Mesendoderm (in vitro differentiated cells): ENCODE measurements around the gene BRD2.

Source experiments
- DNase-seq: peaks from one replicate; pipeline ENCODE4 v3.0.0; 2013
- H2AK5ac ChIP-seq: 2 replicates; pipeline ENCODE4 v1.6.1; 2013; ENCODE audit warnings: low read length, inconsistent platforms
- H2BK120ac ChIP-seq: 2 replicates; pipeline ENCODE4 v1.6.1; 2013; ENCODE audit warnings: low read depth, mild to moderate bottlenecking, low read length, moderate library complexity, mixed read lengths
- H2BK15ac ChIP-seq: replicated peaks from 2 replicates; pipeline ENCODE4 v1.6.1; 2013; ENCODE audit warnings: low read depth, mild to moderate bottlenecking, moderate library complexity
- H2BK5ac ChIP-seq: 2 replicates; pipeline ENCODE4 v1.6.1; 2013; ENCODE audit warnings: low read length, inconsistent platforms
- H3K18ac ChIP-seq: 2 replicates; pipeline ENCODE4 v1.6.1; 2013; ENCODE audit warnings: mild to moderate bottlenecking, low read length, mixed read lengths
- H3K23ac ChIP-seq: one replicate; pipeline ENCODE4 v1.6.1; 2013; ENCODE audit warnings: low read length
- H3K27ac ChIP-seq: 2 replicates; pipeline ENCODE4 v1.5.1; 2013; ENCODE audit warnings: low read depth, mild to moderate bottlenecking, inconsistent platforms, low read length, moderate library complexity
- H3K27me3 ChIP-seq: 2 replicates; pipeline ENCODE4 v1.6.1; 2013; ENCODE audit warnings: low read length, control low read depth, mild to moderate bottlenecking, inconsistent platforms; ENCODE audit not compliant: insufficient read depth, poor library complexity
- H3K36me3 ChIP-seq: 2 replicates; pipeline ENCODE4 v1.6.1; 2013; ENCODE audit warnings: low read length, inconsistent platforms; ENCODE audit not compliant: control insufficient read depth, insufficient read depth
- H3K4ac ChIP-seq: one replicate; pipeline ENCODE4 v1.6.1; 2013; ENCODE audit warnings: low read depth, mild to moderate bottlenecking, low read length, moderate library complexity
- H3K4me1 ChIP-seq: 2 replicates; pipeline ENCODE4 v1.6.1; 2013; ENCODE audit warnings: low read depth, low read length, inconsistent platforms; ENCODE audit not compliant: control insufficient read depth
- H3K4me2 ChIP-seq: 2 replicates; pipeline ENCODE4 v1.6.1; 2013; ENCODE audit warnings: low read length
- H3K4me3 ChIP-seq: 2 replicates; pipeline ENCODE4 v1.5.1; 2013; ENCODE audit warnings: mild to moderate bottlenecking, low read length
- H3K56ac ChIP-seq: one replicate; pipeline ENCODE4 v1.6.1; 2013; ENCODE audit warnings: low read length
- H3K79me1 ChIP-seq: 2 replicates; pipeline ENCODE4 v1.6.1; 2013; ENCODE audit warnings: low read length, inconsistent platforms
- H3K79me2 ChIP-seq: 2 replicates; pipeline ENCODE4 v1.6.1; 2013; ENCODE audit warnings: mild to moderate bottlenecking, low read length; ENCODE audit not compliant: control insufficient read depth, insufficient read depth
- H3K9ac ChIP-seq: 2 replicates; pipeline ENCODE4 v1.6.1; 2013; ENCODE audit warnings: low read length, inconsistent platforms
- H4K5ac ChIP-seq: one replicate; pipeline ENCODE4 v1.6.1; 2013; ENCODE audit warnings: low read length
- H4K8ac ChIP-seq: one replicate; pipeline ENCODE4 v1.6.1; 2013; ENCODE audit warnings: low read depth, mild to moderate bottlenecking, control low read depth, low read length, moderate library complexity
- WGBS: extraction: QIAGEN DNeasy Blood & Tissue Kit; methylation state at CpG from one replicate; pipeline ENCODE4 v1.1.7; 2013; ENCODE audit warnings: low lambda C conversion rate, missing lambda C conversion rate; ENCODE audit not compliant: insufficient coverage; ENCODE audit errors: extremely low coverage; 5-methylcytosine and 5-hydroxymethylcytosine counted together

BRD2 gene

GRCh38 chr6:33018904-33019303 lies 50.5 kb downstream of the BRD2 start:
- no peak for DNase-seq
- H2BK15ac ChIP-seq, result no peak overlapping the region
- H3K4me1 ChIP-seq, result peaks cover 2% of the 10 kb centered on the region
- H3K9ac ChIP-seq, result no peak overlapping the region
- no peak overlapping the region for H3K23ac ChIP-seq
- no peaks in the 10 kb centered on the region for H3K36me3 ChIP-seq
- H4K8ac ChIP-seq, result no peak overlapping the region
- WGBS, result no CpG with 5 or more reads among the region's 6 CpGs
- H3K4me2 ChIP-seq, result no peak overlapping the region
- H2AK5ac ChIP-seq, result no peak overlapping the region
- no peaks in the 10 kb centered on the region for H3K79me2 ChIP-seq
- H3K4me3 ChIP-seq, result no peak overlapping the region
- H3K18ac ChIP-seq, result no peak overlapping the region
- no peak overlapping the region for H3K56ac ChIP-seq
- no peak overlapping the region for H4K5ac ChIP-seq
- no peak overlapping the region for H2BK5ac ChIP-seq
- H2BK120ac ChIP-seq, result no peak overlapping the region
- no peak overlapping the region for H3K27ac ChIP-seq
- H3K79me1 ChIP-seq, result no peaks in the 10 kb centered on the region
- no peaks in the 10 kb centered on the region for H3K27me3 ChIP-seq
- H3K4ac ChIP-seq, result no peak overlapping the region

- H3K4me1 ChIP-seq, result peaks cover 2% of the 10 kb centered on the region
- no peaks in the 10 kb centered on the region for H3K36me3 ChIP-seq
- no peak overlapping the region for H3K4me2 ChIP-seq
- H3K4me3 ChIP-seq, result no peak overlapping the region
- H4K8ac ChIP-seq, result no peak overlapping the region
- no peak overlapping the region for H3K23ac ChIP-seq
- H3K9ac ChIP-seq, result no peak overlapping the region
- no peak overlapping the region for H2BK120ac ChIP-seq
- H3K18ac ChIP-seq, result no peak overlapping the region
- DNase-seq, result no peak
- no peak overlapping the region for H4K5ac ChIP-seq
- H3K27me3 ChIP-seq, result no peaks in the 10 kb centered on the region
- no peak overlapping the region for H3K27ac ChIP-seq
- no peak overlapping the region for H3K56ac ChIP-seq
- H2AK5ac ChIP-seq, result no peak overlapping the region
- H3K79me1 ChIP-seq, result no peaks in the 10 kb centered on the region
- no peak overlapping the region for H2BK15ac ChIP-seq
- no peaks in the 10 kb centered on the region for H3K79me2 ChIP-seq
- H3K4ac ChIP-seq, result no peak overlapping the region
- no peak overlapping the region for H2BK5ac ChIP-seq
Observed at GRCh38 chr6:33019372-33019771, 51.0 kb downstream of the BRD2 start.

GRCh38 chr6:33021917-33022316 lies 53.5 kb downstream of the BRD2 start:
- Histone ChIP-seq H3K4me1 (peaks cover 2% of the 10 kb centered on the region), H3K27me3 (no peaks in the 10 kb centered on the region), H2BK120ac (no peak overlapping the region), H4K5ac (no peak overlapping the region), H3K56ac (no peak overlapping the region), H3K4me3 (no peak overlapping the region), H2AK5ac (no peak overlapping the region), H3K79me2 (no peaks in the 10 kb centered on the region), H3K18ac (no peak overlapping the region), H3K79me1 (no peaks in the 10 kb centered on the region), H3K23ac (no peak overlapping the region), H2BK15ac (no peak overlapping the region), H3K9ac (no peak overlapping the region), H2BK5ac (no peak overlapping the region), H3K4me2 (no peak overlapping the region), H3K4ac (no peak overlapping the region), H3K27ac (no peak overlapping the region), H4K8ac (no peak overlapping the region), H3K36me3 (no peaks in the 10 kb centered on the region)
- no peak for DNase-seq
- whole genome bisulfite sequencing, result no CpG with 5 or more reads among the region's 11 CpGs

GRCh38 chr6:33023536-33023935 lies 55.1 kb downstream of the BRD2 start:
- no peaks in the 10 kb centered on the region for H3K79me1 ChIP-seq
- no CpG with 5 or more reads among the region's 3 CpGs for WGBS
- no peak overlapping the region for H2BK5ac ChIP-seq
- no peaks in the 10 kb centered on the region for H3K79me2 ChIP-seq
- no peak overlapping the region for H3K23ac ChIP-seq
- no peak overlapping the region for H2BK15ac ChIP-seq
- H3K4me2 ChIP-seq, result no peak overlapping the region
- H3K27me3 ChIP-seq, result no peaks in the 10 kb centered on the region
- H4K8ac ChIP-seq, result no peak overlapping the region
- no peaks in the 10 kb centered on the region for H3K4me1 ChIP-seq
- no peak overlapping the region for H3K4ac ChIP-seq
- no peak for DNase-seq
- H3K36me3 ChIP-seq, result no peaks in the 10 kb centered on the region
- no peak overlapping the region for H2AK5ac ChIP-seq
- H3K9ac ChIP-seq, result no peak overlapping the region
- no peak overlapping the region for H3K56ac ChIP-seq
- no peak overlapping the region for H2BK120ac ChIP-seq
- no peak overlapping the region for H3K4me3 ChIP-seq
- H4K5ac ChIP-seq, result no peak overlapping the region
- H3K18ac ChIP-seq, result no peak overlapping the region
- H3K27ac ChIP-seq, result no peak overlapping the region

- Histone ChIP-seq H4K8ac (no peak overlapping the region), H3K23ac (no peak overlapping the region), H3K27ac (no peak overlapping the region), H4K5ac (no peak overlapping the region), H3K36me3 (no peaks in the 10 kb centered on the region), H3K56ac (no peak overlapping the region), H3K4me2 (no peak overlapping the region), H3K4me3 (no peak overlapping the region), H3K9ac (no peak overlapping the region), H3K4me1 (no peaks in the 10 kb centered on the region), H2BK15ac (no peak overlapping the region), H3K18ac (no peak overlapping the region), H2BK5ac (no peak overlapping the region), H3K27me3 (no peaks in the 10 kb centered on the region), H2AK5ac (no peak overlapping the region), H3K4ac (no peak overlapping the region), H3K79me2 (no peaks in the 10 kb centered on the region), H2BK120ac (no peak overlapping the region), H3K79me1 (no peaks in the 10 kb centered on the region)
- no peak for DNase-seq
Observed at GRCh38 chr6:33024521-33024920, 56.1 kb downstream of the BRD2 start.

- Histone ChIP-seq H3K18ac (no peak overlapping the region), H3K27ac (no peak overlapping the region), H3K23ac (no peak overlapping the region), H4K5ac (no peak overlapping the region), H3K4me1 (no peaks in the 10 kb centered on the region), H3K79me1 (no peaks in the 10 kb centered on the region), H3K4me2 (no peak overlapping the region), H2BK5ac (no peak overlapping the region), H2AK5ac (no peak overlapping the region), H3K27me3 (no peaks in the 10 kb centered on the region), H3K4me3 (no peak overlapping the region), H3K79me2 (no peaks in the 10 kb centered on the region), H3K4ac (no peak overlapping the region), H3K56ac (no peak overlapping the region), H2BK15ac (no peak overlapping the region), H3K36me3 (no peaks in the 10 kb centered on the region), H4K8ac (no peak overlapping the region), H3K9ac (no peak overlapping the region), H2BK120ac (no peak overlapping the region)
- WGBS, result no CpG with 5 or more reads among the region's 1 CpG
- DNase-seq, result no peak
Observed at GRCh38 chr6:33028220-33028849, 59.9 kb downstream of the BRD2 start.
